Ovary (tissue), 3 donors: ENCODE measurements around the gene FSTL5.

Source experiments
- EP300 ChIP-seq: sonication (generic); formaldehyde crosslinking; IDR thresholded peaks from one replicate; pipeline ENCODE4 v1.6.1; 2017; ENCODE audit warnings: antibody characterized with exemption
- POLR2A ChIP-seq: fragments of 450-650 bp; IDR thresholded peaks from one replicate; pipeline ENCODE4 v1.6.1; 2017; ENCODE audit warnings: antibody characterized with exemption, mild to moderate bottlenecking, moderate library complexity
- TF ChIP-seq, protein P1 (sequence below), 3 donors: fragments of 450-650 bp in 2 of 3; fragments of 200-600 bp in 1 of 3; IDR thresholded peaks; one replicate each; pipeline versions ENCODE4 v1.5.1 to v1.8.0; 2016 to 2022; ENCODE audit warnings: antibody characterized with exemption in 3 of 3, mild to moderate bottlenecking in 1 of 3
- donor health status: DM: no; HTN: no; CAD: no.

DNA sequence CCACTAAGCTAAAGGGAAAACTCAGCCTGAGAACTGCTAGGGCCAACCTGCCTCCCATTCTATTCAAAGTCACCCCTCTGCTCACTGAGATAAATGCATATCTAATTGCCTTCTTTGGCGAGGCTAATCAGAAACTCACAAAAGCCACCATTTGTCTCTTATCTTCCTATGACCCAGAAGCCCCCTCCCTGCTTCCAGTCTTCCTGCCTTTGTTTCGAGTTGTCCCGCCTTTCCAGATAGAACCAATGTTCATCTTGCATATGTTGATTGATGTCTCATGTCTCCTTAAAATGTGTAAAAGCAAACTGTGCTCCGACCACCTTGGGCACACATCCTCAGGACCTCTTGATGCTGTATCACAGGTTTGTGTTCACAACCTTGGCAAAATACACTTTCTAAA, 459.8 kb downstream of the FSTL5 start:
- TF ChIP-seq, protein P1, sequence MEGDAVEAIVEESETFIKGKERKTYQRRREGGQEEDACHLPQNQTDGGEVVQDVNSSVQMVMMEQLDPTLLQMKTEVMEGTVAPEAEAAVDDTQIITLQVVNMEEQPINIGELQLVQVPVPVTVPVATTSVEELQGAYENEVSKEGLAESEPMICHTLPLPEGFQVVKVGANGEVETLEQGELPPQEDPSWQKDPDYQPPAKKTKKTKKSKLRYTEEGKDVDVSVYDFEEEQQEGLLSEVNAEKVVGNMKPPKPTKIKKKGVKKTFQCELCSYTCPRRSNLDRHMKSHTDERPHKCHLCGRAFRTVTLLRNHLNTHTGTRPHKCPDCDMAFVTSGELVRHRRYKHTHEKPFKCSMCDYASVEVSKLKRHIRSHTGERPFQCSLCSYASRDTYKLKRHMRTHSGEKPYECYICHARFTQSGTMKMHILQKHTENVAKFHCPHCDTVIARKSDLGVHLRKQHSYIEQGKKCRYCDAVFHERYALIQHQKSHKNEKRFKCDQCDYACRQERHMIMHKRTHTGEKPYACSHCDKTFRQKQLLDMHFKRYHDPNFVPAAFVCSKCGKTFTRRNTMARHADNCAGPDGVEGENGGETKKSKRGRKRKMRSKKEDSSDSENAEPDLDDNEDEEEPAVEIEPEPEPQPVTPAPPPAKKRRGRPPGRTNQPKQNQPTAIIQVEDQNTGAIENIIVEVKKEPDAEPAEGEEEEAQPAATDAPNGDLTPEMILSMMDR (IDR thresholded peaks at IDR 0.05): no peak
- TF ChIP-seq POLR2A (no peak), EP300 (no peak)
